ENCODE measurements around the gene QPCTL.
"Not testable (repeated sequence)": the region's sequence is repeated elsewhere in the genome, so short reads cannot be mapped to it uniquely, and the experiment has no call there.

The QPCTL gene

GRCh38 chr19:45676851-45677263 lies 15.6 kb upstream of the QPCTL start:
- peak in 1 of 3 donors; percentile 37 for DNase-seq (ENCODE audit: low read depth in 3 of 3)

DNA sequence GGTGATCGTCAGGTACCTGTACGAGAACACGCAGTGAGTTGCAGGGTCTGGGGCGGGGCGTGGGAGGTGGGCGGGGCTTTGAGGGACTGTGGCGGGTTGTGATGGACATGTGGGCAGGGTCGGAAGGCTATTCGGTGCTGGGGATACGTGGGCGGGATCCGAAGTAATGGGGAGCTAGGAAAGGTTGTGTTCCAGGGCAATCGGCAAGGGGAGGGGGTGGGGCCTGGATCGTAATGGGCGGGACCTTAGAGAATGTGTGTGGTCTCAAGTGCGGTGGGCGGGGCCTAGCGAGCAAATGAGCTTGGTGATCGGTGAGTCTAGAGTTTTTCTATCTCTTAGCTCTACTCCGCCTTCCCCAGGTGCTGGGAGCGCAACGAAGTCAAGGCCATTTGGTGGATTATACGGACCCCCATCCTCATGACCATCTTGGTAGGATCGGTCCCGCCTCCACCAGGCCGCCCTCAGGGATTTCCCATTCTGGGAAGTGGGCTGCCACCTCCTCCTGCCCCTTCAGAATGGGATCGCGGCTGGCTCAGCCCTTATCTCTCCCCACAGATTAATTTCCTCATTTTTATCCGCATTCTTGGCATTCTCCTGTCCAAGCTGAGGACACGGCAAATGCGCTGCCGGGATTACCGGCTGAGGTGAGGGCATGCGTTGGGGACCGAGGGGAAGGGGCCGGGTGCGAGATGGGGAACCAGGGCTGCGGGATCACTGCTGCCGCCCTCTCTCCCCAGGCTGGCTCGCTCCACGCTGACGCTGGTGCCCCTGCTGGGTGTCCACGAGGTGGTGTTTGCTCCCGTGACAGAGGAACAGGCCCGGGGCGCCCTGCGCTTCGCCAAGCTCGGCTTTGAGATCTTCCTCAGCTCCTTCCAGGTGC lies 14.9 kb upstream of the QPCTL start:
- DNase-seq (ENCODE audit: low read depth in 3 of 3), result peak; percentile 69 to 91 (median 86)

GRCh38 chr19:45681391-45682015 lies 11.0 kb upstream of the QPCTL start:
- peak; percentile 68 to 75 (median 70) for DNase-seq (ENCODE audit: low read depth in 3 of 3)

- no peak for DNase-seq (ENCODE audit: low read depth in 3 of 3)
Measured at GRCh38 chr19:45682117-45682516, 10.3 kb upstream of the QPCTL start.

DNA sequence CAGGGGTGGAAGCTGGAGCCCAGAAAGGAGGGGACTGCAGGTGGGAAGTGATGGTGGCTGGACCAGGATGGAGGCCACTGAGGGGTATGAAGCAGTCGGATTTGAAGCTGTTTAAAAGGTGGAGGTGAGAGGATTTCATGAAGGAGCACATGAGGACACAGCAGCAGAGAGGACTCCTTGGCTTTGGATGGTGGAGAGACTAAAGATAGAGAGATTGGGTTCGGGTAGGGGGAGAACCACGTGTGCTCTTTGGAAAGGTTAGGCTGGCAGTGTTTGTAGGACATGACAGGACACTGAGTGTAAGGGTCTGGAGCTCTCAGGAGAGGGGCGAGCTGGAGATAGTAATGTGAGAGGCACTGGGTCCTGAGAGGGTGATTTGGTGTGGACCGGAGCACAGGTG lies 9.6 kb upstream of the QPCTL start:
- DNase-seq (ENCODE audit: low read depth in 3 of 3), result no peak

- DNase-seq (ENCODE audit: low read depth in 3 of 3), result not testable (repeated sequence)
Measured at GRCh38 chr19:45685045-45685444, 7.4 kb upstream of the QPCTL start.

DNA sequence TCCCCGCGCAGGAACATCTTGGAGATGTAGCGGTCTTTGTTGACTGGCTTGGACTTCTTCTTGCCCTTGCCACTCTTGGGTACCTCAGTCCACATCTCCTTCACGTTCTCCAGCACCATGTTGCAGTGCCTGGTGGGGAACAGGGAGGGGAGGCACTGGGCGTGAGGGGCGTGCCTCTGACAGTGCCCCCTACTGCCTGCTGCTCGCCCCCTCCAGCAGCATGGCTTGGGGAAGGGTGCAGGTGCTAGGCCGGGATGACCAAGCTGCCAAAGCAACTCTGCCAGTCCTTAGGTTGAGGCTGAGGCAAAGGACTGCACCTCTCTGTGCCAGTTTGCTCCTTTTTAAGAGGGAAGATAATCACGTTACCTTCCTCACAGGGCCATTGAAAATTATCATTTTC lies 4.9 kb upstream of the QPCTL start:
- DNase-seq (ENCODE audit: low read depth in 3 of 3), result no peak

DNA sequence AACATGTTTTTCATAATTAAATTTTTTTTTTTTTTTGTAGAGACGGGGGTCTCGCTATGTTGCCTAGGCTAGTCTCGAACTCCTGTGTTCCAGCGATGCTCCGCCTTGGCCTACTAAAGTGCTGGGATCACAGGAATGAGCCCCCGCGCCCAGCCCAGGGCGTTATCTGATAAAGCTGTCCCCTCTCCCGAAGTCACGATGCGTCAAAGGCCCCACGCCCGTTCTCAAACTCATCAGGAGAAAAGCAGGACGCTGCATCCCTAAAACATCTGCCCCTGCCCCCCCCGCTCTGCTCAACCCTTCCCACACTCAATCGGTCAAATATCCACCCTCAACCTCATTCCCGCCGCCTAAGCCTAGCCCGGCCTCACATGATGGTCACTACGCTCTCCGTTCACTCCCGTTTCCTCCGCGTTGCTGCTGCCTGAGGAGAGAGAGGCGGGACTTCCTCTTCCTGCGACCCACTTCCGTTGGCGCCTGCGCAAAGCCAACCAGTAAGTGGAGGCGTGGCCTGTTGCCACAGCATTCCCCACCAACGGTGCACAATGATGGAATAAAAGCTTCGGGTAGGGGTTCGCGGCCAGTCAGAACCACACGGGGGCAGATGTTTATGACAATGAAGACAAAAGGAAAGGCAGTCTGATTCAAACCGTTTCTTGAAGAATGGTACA lies 815 bp upstream of the QPCTL start, which contains the start of gene SNRPD2:
SNRPD2 (minus strand) TSS at position 438 of the 671 bp plus-strand sequence; CDS start at position 373, 65 bp downstream.
- peak; percentile 83 to 91 (median 86) for DNase-seq (ENCODE audit: low read depth in 3 of 3)

GRCh38 chr19:45693106-45693788 lies 781 bp downstream of the QPCTL start:
- DNase-seq (ENCODE audit: low read depth in 3 of 3), result peak; percentile 57 to 82 (median 77)

GRCh38 chr19:45701676-45702075 lies 9.2 kb downstream of the QPCTL start:
- no peak for DNase-seq (ENCODE audit: low read depth in 3 of 3)

- no peak for DNase-seq (ENCODE audit: low read depth in 3 of 3)
Measured at GRCh38 chr19:45705115-45705514, 12.6 kb downstream of the QPCTL start.

DNA sequence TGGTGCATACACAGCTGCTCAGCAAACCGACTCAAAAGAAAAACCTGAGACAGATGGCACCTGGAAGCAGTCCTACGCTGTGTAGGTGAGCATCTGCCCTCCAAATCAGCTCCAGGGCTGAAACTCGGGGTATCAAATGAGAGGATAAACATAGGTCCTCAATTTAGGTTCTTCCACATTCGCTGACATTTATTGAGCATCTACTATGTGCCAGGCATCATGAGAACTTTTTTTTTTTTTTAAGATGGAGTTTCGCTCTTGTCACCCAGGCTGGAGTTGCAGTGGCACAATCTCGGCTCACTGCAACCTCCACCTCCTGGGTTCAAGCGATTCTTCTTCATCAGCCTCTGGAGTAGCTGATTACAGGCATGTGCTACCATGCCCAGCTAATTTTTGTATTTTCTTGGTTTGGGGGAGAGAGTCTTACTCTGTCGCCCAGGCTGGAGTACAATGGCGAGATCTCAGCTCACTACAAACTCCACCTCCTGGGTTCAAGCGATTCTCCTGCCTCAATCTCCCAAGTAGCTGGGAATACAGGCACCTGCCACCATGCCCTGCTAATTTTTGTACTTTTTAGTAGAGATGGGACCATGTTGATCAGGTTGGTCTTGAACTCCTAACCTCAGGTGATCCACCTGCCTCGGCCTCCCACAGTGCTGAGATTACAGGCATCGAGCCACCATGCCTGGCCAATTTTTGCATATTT lies 13.4 kb downstream of the QPCTL start:
- no peak for DNase-seq (ENCODE audit: low read depth in 3 of 3)

DNA sequence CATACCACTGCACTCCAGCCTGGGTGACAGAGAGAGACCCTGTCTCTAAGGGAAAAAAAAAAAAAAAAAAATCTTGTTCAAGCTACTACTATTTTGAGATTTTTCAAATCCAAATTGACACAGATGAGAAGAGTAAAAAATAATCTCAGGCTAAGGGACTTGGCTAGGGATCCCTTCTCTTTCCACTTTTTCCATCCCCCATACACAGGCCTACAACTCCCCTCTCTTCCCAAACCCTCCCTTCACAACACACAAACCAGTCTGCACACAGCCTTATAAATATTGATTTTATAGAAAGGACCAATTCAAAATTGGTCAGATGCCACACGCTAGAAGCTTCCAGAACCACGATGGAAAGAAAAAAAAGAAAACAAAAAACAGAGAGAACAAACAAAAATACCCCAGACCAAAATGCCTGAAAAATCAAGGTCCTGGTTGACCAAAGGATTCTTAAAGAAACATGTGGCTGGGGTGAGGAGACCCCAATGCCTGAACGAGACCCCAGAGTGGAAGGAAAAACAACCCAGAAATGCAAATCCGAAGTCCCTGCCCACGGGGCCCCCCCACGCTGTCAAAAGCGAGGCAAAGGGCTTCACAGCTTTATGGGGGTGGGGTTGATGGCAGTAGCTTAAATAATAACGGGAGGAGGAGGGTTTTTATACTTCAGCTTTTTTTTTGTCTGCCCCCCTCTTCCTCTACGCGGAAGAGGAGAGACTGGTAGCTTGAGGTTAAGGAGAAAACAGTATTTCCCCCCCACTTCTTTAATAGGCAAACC lies 18.1 kb downstream of the QPCTL start:
- no peak for DNase-seq (ENCODE audit: low read depth in 3 of 3)

GRCh38 chr19:45711851-45712698 lies 19.6 kb downstream of the QPCTL start:
- DNase-seq (ENCODE audit: low read depth in 3 of 3), result no peak

GRCh38 chr19:45712699-45713067 lies 20.2 kb downstream of the QPCTL start:
- DNase-seq (ENCODE audit: low read depth in 3 of 3), result no peak

- DNase-seq (ENCODE audit: low read depth in 3 of 3), result no peak
Measured at GRCh38 chr19:45713141-45713540, 20.7 kb downstream of the QPCTL start.

DNA sequence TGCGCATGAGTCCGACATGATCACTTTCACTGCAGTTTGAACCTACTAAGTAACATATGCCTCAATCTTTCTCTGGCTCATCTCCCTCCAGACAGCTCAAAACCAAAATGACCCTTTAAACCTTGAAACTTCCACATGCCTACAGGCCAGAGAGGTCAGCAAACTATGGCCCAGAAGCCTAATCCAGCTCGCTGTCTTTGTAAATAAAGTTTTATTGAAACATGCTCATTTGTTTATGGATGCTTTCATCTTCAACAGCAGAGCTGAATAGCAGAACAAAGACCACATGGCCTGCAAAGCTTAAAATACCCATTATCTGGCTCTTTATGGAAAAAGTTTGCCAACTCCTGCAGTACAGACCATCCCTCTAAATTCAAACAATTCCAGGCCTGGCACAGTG lies 22.7 kb downstream of the QPCTL start:
- no peak for DNase-seq (ENCODE audit: low read depth in 3 of 3)

DNA sequence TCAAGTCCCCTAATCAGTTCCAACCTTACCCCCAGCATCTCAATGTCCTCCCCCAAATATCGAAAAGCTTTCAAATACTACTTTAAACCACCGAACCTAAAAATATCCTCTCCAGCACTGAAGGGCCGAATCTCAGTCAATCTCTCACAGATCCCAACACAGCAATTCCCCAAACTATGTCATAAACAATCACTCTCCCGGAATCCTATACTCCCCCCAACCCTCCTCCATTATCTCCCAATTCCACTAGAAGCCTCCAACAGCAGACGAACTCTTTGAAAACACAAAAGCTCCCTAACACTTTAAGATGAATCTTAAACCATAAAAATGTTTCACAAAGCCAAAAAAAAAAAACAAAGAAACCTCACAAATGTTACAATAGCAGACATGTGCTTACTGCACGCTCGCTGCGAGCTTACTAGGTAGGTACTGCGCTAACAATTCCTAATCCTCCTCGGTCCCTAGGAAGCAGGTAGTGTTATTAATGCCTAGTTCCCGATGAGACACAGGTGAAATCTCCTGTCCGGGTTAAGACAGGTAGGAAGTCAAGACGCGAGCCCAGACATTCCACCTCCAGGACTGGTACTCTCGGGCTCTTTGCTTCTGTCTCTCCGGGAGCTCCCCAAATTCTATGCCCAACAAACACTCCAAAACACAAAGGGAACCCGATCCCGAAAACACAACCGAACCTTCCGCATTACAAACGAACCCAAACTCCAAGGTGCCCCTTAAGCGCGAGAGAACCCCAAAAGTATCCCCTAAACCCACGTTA lies 24.1 kb downstream of the QPCTL start:
- DNase-seq (ENCODE audit: low read depth in 3 of 3), result peak in 1 of 3 donors; percentile 22
